ENCODE data around the gene TIGD7. TPM values are rescaled to one million over a fixed set of nuclear protein-coding genes. Genes with fewer than 3 reads are reported as not detected.

The TIGD7 gene
- total RNA-seq, 1 experiment from 2014 or later: 0.49 TPM

DNA sequence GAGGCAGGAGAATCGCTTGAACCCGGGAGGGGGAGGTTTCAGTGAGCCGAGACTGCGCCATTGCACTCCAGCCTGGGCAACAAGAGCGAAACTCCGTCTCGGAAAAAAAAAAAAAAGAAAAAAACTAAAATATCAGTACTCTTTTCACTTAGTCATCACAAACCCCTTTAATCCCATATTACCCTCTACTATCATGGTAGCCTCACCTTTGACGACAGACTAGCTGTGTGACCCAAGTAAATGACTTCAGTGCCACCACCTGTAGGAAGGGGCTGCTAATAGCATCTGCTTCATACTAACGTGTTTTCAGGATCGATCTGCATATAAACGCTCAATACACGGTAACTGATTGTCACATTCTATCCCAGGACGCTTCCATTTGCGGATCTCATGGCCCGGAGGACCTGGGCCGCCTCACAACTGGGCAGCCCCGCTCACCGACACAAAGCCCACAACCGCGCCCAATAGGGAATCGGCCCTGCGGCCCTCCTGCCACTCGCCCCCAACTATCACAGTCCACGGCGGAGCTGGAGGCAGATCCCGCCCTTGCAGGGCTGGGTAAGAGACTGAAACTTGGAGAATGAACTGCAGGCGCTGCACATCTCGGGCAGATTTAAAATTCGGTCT lies 23.0 kb downstream of the TIGD7 start (continued):
- TF ChIP-seq, protein P1, sequence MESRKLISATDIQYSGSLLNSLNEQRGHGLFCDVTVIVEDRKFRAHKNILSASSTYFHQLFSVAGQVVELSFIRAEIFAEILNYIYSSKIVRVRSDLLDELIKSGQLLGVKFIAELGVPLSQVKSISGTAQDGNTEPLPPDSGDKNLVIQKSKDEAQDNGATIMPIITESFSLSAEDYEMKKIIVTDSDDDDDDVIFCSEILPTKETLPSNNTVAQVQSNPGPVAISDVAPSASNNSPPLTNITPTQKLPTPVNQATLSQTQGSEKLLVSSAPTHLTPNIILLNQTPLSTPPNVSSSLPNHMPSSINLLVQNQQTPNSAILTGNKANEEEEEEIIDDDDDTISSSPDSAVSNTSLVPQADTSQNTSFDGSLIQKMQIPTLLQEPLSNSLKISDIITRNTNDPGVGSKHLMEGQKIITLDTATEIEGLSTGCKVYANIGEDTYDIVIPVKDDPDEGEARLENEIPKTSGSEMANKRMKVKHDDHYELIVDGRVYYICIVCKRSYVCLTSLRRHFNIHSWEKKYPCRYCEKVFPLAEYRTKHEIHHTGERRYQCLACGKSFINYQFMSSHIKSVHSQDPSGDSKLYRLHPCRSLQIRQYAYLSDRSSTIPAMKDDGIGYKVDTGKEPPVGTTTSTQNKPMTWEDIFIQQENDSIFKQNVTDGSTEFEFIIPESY (IDR thresholded peaks at IDR 0.05; ENCODE audit: extremely low read depth, insufficient replicate concordance, low read length): no peak
- TF ChIP-seq POLR2AphosphoS5 (IDR thresholded peaks at IDR 0.05; ENCODE audit: low read depth, low read length): no peak
- TF ChIP-seq JUND (IDR thresholded peaks at IDR 0.05): no peak
- TF ChIP-seq RAD21 (IDR thresholded peaks at IDR 0.05; ENCODE audit: low read depth): no peak
- no peak for TF ChIP-seq SP1 (IDR thresholded peaks at IDR 0.05; ENCODE audit: low read depth)
- no peak for TF ChIP-seq EZH2phosphoT487 (IDR thresholded peaks at IDR 0.05; ENCODE audit: borderline replicate concordance)
- TF ChIP-seq POLR2A (IDR thresholded peaks at IDR 0.05; ENCODE audit: borderline replicate concordance, extremely low read depth, insufficient read depth, insufficient read length): no peak

DNA sequence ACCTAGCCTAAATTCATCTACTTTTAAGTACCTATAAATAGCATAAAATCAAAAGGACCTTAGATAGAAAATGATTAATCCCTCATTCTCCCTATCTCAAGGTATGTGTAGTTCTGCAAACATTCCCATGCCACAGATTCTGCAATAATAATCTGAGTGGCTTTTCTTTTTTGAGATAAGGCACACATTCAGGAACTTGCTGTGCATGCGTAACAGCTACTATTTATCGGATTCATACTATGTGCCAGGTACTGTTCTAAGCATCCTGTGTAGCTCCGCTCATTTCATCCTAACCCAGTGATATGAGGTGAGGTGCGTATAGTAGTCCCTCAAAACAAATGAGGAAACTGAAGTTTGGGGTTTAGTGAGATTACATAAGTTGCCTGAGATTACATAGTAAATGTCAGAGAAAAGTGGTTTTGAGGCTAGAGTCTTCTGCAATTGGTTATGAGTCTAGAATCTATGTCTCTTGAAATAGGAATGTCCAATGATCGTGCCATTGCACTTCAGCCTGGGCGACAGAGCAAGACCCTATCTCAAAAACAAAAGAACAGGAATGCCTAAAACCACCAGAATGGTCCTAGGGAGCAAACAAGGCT lies 23.9 kb downstream of the TIGD7 start:
- H3K9me3 ChIP-seq (ENCODE audit: control insufficient read depth in 1 of 2, insufficient read depth in 1 of 2, low read depth in 1 of 2, low read length in 2 of 2): no peaks in the 10 kb centered on the region; a peak in 1 of 4 replicates
- no peak overlapping the region for H3K27ac ChIP-seq (ENCODE audit: low read depth, low read length)
- intact Hi-C loops (cut with micrococcal nuclease): no loop called here
- DNase-seq (ENCODE audit: low read depth, low spot score) (no peak), ATAC-seq (no peak)
- H4K20me1 ChIP-seq (ENCODE audit: insufficient read depth): no peaks in the 10 kb centered on the region
- RAD21 ChIA-PET (ENCODE audit: low non-redundant PET in 1 of 2, low total read pairs in 2 of 2, uncharacterized antibody in 2 of 2, unreplicated experiment in 2 of 2): no interaction called here
- POLR2A ChIA-PET: no interaction called here
- no peak overlapping the region for H3K4me2 ChIP-seq (ENCODE audit: low read length)
- H3K9ac ChIP-seq (ENCODE audit: low read length): no peak overlapping the region
- H3K9me2 ChIP-seq (ENCODE audit: insufficient read depth): no peaks in the 10 kb centered on the region
- peaks cover 7 to 17% of the 10 kb centered on the region in 2 experiments for H3K36me3 ChIP-seq (ENCODE audit: control insufficient read depth in 1 of 2, insufficient read depth in 2 of 2, low read length in 2 of 2)
- peaks cover 29% of the 10 kb centered on the region for H3K79me2 ChIP-seq (ENCODE audit: insufficient read depth, low read length)
- TF ChIP-seq ZFX (IDR thresholded peaks at IDR 0.05): no peak
- no peak for TF ChIP-seq POLR2AphosphoS5 (IDR thresholded peaks at IDR 0.05; ENCODE audit: low read depth, low read length)
- no peak for TF ChIP-seq CBX3 (IDR thresholded peaks at IDR 0.05; ENCODE audit: low read depth)
- TF ChIP-seq, protein P2, sequence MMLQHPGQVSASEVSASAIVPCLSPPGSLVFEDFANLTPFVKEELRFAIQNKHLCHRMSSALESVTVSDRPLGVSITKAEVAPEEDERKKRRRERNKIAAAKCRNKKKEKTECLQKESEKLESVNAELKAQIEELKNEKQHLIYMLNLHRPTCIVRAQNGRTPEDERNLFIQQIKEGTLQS (IDR thresholded peaks at IDR 0.05): no peak
- TF ChIP-seq POLR2A (IDR thresholded peaks at IDR 0.05; ENCODE audit: borderline replicate concordance, extremely low read depth, insufficient read depth, insufficient read length): no peak
- TF ChIP-seq, protein P1 (IDR thresholded peaks at IDR 0.05; ENCODE audit: extremely low read depth, insufficient replicate concordance, low read length): no peak
- TF ChIP-seq, protein P3, sequence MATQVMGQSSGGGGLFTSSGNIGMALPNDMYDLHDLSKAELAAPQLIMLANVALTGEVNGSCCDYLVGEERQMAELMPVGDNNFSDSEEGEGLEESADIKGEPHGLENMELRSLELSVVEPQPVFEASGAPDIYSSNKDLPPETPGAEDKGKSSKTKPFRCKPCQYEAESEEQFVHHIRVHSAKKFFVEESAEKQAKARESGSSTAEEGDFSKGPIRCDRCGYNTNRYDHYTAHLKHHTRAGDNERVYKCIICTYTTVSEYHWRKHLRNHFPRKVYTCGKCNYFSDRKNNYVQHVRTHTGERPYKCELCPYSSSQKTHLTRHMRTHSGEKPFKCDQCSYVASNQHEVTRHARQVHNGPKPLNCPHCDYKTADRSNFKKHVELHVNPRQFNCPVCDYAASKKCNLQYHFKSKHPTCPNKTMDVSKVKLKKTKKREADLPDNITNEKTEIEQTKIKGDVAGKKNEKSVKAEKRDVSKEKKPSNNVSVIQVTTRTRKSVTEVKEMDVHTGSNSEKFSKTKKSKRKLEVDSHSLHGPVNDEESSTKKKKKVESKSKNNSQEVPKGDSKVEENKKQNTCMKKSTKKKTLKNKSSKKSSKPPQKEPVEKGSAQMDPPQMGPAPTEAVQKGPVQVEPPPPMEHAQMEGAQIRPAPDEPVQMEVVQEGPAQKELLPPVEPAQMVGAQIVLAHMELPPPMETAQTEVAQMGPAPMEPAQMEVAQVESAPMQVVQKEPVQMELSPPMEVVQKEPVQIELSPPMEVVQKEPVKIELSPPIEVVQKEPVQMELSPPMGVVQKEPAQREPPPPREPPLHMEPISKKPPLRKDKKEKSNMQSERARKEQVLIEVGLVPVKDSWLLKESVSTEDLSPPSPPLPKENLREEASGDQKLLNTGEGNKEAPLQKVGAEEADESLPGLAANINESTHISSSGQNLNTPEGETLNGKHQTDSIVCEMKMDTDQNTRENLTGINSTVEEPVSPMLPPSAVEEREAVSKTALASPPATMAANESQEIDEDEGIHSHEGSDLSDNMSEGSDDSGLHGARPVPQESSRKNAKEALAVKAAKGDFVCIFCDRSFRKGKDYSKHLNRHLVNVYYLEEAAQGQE (IDR thresholded peaks at IDR 0.05; ENCODE audit: low read depth): no peak
- TF ChIP-seq JUND (IDR thresholded peaks at IDR 0.05): no peak
- BruUV-seq (replicated peaks): no TSS peak
- peaks cover 12% of the 10 kb centered on the region; the same call in 1 of the 2 replicates for H3K27me3 ChIP-seq (ENCODE audit: insufficient read depth, low read length)
- CTCF ChIA-PET: no interaction called here
- H2AFZ ChIP-seq (ENCODE audit: low read depth, low read length, poor library complexity, severe bottlenecking): no peak overlapping the region
- peaks cover 8 to 21% of the 10 kb centered on the region in 2 experiments; a peak in 2 of 4 replicates for H3K4me1 ChIP-seq (ENCODE audit: control insufficient read depth in 1 of 2, insufficient read depth in 2 of 2, low read length in 2 of 2)
- no peak overlapping the region for H3K4me3 ChIP-seq (replicated peaks in 1 of 2; ENCODE audit: low read depth in 1 of 2, low read length in 2 of 2)

Measured in HCT116 (cell line).